HG03342 (cell line): ENCODE results near the gene FBXO8.
"Not testable (repeated sequence)": the region's sequence is repeated elsewhere in the genome, so short reads cannot be mapped to it uniquely, and the experiment has no call there.

Experiments
- ATAC-seq: cut with Tn5 transposase; IDR thresholded peaks from one replicate; pipeline ENCODE4 v1.9.1; 2021; ENCODE audit warnings: mild to moderate bottlenecking, moderate library complexity; ENCODE audit not compliant: unreplicated experiment

Gene FBXO8

GRCh38 chr4:174283507-174284471, at the start of gene FBXO8, which contains the start of gene CEP44:
FBXO8 (minus strand) TSS chr4:174283667; CDS start chr4:174263092, 20,575 bp downstream.
CEP44 (plus strand) TSS chr4:174283911; CDS start chr4:174299122, 15,211 bp downstream.
- ATAC-seq: peak; percentile 50

- ATAC-seq: no peak
Observed at GRCh38 chr4:174332741-174333493, 49.5 kb upstream of the FBXO8 start.

GRCh38 chr4:174324725-174325124, 41.3 kb upstream of the FBXO8 start:
- ATAC-seq: no peak

GRCh38 chr4:174324236-174324635, 40.8 kb upstream of the FBXO8 start:
- ATAC-seq: no peak

GRCh38 chr4:174320494-174321199, 37.2 kb upstream of the FBXO8 start:
- ATAC-seq: no peak

- ATAC-seq: no peak
Observed at GRCh38 chr4:174318829-174319764, 35.6 kb upstream of the FBXO8 start.

- ATAC-seq: no peak
Observed at GRCh38 chr4:174317531-174317930, 34.1 kb upstream of the FBXO8 start.

- ATAC-seq: no peak
Observed at GRCh38 chr4:174316954-174317353, 33.5 kb upstream of the FBXO8 start.

GRCh38 chr4:174316546-174316945, 33.1 kb upstream of the FBXO8 start:
- no peak for ATAC-seq

- no peak for ATAC-seq
Observed at GRCh38 chr4:174314770-174315169, 31.3 kb upstream of the FBXO8 start.

GRCh38 chr4:174314274-174314673, 30.8 kb upstream of the FBXO8 start:
- no peak for ATAC-seq

GRCh38 chr4:174312993-174313392, 29.5 kb upstream of the FBXO8 start:
- ATAC-seq: no peak

- ATAC-seq: peak; percentile 58
Observed at GRCh38 chr4:174307694-174308093, 24.2 kb upstream of the FBXO8 start.

GRCh38 chr4:174305961-174306360, 22.5 kb upstream of the FBXO8 start:
- no peak for ATAC-seq

- no peak for ATAC-seq
Observed at GRCh38 chr4:174304664-174305063, 21.2 kb upstream of the FBXO8 start.

GRCh38 chr4:174303687-174304086, 20.2 kb upstream of the FBXO8 start:
- ATAC-seq: no peak

GRCh38 chr4:174295142-174295541, 11.7 kb upstream of the FBXO8 start:
- ATAC-seq: not testable (repeated sequence)

- not testable (repeated sequence) for ATAC-seq
Observed at GRCh38 chr4:174294641-174295040, 11.2 kb upstream of the FBXO8 start.

GRCh38 chr4:174292473-174292872, 9.0 kb upstream of the FBXO8 start:
- ATAC-seq: no peak

- ATAC-seq: no peak
Observed at GRCh38 chr4:174286870-174287269, 3.4 kb upstream of the FBXO8 start.
